GM18502 (cell line): ENCODE measurements around the gene RPS29.
"Not testable (repeated sequence)": the region's sequence is repeated elsewhere in the genome, so short reads cannot be mapped to it uniquely, and the experiment has no call there.

ENCODE experiments used
- ATAC-seq: cut with Tn5 transposase; IDR thresholded peaks from one replicate; pipeline ENCODE4 v1.9.1; 2021; ENCODE audit warnings: mild to moderate bottlenecking; ENCODE audit not compliant: unreplicated experiment, poor library complexity

RPS29 gene

GRCh38 chr14:49585803-49586672 is at the start of gene RPS29:
TSS of gene RPS29 (minus strand) at chr14:49586380. CDS start at chr14:49586346, 34 bp downstream.
- ATAC-seq: peak; percentile 84

DNA sequence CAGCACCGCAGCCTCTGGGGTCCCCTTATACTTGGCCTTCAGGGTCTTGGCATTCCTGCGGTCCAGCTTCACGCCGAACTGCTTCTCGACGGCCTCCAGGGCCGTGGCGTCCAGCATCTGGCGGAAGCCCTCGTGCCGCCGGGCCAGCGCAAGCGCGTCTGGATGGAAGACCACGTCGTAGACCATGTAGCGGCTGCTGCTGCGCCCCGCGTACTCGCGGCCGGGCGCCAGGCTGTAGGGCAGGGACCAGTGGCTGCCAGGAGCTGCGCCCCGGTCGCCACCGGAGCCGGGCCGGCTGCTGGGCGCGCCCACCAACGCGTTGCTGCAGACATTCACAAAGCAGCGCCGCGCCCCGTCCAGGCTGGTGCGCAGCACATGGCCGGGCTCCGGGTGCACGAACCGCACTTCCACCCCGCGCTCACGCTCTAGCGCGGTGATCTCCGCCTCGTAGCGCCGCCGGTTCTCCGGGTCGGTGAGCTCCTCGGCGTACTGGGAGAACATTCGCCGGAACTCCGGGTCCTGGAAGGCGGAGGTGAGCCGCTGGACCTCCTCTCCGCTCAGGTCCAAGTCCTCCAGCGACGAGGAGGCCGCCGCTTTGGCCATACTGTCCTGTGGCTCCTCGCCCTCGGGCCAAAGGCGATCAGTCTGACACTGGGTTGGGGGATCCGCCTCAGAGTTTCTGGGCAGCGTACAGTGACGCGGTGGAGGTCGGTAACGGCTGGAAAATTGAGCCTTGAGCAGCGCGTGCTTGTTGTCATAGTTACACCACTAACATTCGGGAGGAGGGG is 48.6 kb upstream of the RPS29 start, which contains the start of gene DNAAF2:
Gene DNAAF2 (minus strand): TSS at position 698 of the 788 bp plus-strand sequence. CDS start 95 bp downstream, at position 603.
- peak; percentile 33 for ATAC-seq

DNA sequence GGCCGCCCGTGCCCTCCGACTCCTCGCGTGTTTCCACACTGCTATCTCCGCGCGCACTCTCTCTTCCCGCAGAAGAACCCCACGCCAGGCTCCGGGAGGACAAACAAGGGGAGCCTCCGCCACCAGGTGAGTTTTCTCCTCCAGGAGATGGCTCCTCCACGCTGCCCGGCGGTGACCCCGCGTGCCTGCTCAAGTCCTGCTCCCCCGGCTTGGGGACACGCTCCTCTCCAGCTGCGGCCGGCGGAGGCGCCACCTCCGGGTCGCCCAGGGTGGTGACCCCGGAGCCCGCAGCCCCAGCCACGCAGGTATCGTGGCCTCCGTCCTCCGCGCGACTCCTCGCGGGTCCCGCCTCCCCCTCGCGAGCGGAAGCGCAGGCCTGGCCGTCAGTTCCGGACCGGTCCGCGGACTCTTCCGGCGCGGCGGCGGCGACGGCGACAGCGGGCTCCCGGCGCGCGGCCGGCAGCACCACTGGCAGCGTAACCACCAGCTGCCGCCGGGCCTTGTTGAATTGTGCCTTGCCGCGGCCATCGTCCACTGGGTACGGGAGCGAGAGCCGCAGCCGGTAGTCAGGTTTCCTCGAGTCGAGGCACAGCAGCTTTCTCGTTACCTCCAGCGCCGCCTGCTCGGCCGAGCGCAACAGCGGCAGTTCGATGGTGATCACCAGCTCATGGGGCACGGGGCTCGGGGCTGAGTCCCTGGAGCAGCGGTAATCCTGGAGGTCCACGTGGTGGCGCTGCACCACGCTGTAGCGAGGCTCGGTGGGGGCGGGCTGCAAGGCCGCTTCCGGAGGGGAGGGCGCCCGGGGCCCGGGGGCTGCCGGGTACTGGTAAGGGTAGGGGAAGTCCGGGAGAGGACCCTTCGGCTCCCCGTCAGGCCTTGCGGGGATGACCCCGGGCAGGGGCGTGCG is 47.7 kb upstream of the RPS29 start:
- peak; percentile 78 for ATAC-seq

DNA sequence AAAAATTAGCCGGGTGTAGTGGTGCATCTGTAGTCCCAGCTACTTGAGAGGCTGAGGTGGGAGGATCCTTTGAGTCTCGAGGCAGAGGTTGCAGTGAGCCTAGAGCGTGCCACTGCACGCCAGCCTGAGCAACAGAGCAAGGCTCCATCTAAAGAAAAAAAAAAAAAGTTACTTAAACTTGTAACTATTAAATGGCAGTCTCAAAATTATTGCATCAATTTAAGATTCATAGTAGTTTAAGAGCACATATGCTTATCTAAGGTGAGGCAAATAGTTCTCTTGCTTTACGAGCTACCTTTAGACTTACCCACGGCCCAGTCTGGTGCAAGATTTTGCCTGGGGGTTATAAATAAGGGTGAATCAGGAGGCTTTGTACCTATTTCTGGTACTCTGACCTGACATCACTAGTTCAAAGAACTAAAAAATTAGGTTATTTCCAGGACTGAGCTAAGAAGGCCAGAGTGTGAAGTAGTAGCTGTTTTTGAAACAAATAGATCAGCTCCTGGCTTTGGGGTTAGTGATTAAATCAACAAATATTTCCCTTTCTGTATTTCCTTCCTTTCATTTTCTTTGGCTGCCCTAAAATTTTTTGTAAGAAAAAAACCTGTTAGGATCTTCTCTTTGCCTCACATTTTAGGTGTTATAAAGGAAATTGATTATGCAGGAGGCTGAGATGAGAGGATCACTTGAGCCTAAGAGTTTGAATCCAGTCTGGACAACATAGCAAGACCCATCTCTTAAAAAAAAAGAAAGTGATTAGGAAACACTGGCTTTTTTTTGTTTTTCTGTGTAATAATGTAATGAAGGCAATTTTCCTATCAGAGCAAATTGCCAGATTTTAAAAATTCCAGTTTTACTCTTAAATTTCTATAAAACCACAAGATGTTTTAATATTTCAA is 38.0 kb upstream of the RPS29 start:
- no peak for ATAC-seq

GRCh38 chr14:49623387-49623786 is 37.2 kb upstream of the RPS29 start:
- ATAC-seq: no peak

DNA sequence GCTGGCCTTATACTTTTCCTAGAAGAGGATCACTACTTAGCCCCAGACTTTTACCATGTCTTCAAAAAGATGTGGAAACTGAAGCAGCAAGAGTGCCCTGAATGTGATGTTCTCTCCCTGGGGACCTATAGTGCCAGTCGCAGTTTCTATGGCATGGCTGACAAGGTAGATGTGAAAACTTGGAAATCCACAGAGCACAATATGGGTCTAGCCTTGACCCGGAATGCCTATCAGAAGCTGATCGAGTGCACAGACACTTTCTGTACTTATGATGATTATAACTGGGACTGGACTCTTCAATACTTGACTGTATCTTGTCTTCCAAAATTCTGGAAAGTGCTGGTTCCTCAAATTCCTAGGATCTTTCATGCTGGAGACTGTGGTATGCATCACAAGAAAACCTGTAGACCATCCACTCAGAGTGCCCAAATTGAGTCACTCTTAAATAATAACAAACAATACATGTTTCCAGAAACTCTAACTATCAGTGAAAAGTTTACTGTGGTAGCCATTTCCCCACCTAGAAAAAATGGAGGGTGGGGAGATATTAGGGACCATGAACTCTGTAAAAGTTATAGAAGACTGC is 35.9 kb upstream of the RPS29 start:
- no peak for ATAC-seq

DNA sequence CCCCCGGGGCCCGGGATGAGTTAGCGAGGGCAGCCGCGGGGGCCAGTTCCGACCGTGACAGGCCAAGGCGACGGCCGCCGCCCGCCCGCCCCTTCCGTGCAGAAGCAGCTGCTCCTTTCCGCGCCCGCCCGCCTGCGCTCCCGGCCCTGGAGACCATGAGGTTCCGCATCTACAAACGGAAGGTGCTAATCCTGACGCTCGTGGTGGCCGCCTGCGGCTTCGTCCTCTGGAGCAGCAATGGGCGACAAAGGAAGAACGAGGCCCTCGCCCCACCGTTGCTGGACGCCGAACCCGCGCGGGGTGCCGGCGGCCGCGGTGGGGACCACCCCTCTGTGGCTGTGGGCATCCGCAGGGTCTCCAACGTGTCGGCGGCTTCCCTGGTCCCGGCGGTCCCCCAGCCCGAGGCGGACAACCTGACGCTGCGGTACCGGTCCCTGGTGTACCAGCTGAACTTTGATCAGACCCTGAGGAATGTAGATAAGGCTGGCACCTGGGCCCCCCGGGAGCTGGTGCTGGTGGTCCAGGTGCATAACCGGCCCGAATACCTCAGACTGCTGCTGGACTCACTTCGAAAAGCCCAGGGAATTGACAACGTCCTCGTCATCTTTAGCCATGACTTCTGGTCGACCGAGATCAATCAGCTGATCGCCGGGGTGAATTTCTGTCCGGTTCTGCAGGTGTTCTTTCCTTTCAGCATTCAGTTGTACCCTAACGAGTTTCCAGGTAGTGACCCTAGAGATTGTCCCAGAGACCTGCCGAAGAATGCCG is 35.1 kb upstream of the RPS29 start:
- peak; percentile 25 for ATAC-seq

GRCh38 chr14:49620182-49621113 is 34.3 kb upstream of the RPS29 start, which contains the start of the genes MGAT2 and RPL36AL:
TSS of gene MGAT2 (plus strand) at chr14:49620799. CDS start at chr14:49621269, 470 bp downstream.
TSS of gene RPL36AL (minus strand) at chr14:49620626. CDS start at chr14:49619104, 1,522 bp downstream.
- ATAC-seq: peak; percentile 93

DNA sequence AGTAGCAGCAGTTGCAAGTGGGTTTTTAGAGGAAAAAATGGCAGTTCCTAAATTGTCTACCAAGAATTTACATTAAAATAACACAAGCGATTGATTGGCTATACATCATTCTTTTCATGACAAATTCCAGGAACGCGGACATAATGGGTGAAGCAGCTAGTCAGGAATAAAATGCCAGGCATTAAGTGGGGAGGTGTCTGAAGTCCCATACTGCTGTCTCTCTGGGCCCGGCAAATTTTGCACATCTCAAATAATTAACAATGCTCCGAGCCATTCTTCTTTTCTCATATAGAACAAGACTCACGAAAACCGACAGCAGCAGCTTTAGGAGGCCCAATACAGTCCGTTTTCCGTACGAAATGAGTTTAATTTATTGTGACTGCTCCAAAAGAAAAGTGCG is 33.5 kb upstream of the RPS29 start:
- no peak for ATAC-seq

- ATAC-seq: not testable (repeated sequence)
Observed at GRCh38 chr14:49619273-49619672, 33.1 kb upstream of the RPS29 start.

DNA sequence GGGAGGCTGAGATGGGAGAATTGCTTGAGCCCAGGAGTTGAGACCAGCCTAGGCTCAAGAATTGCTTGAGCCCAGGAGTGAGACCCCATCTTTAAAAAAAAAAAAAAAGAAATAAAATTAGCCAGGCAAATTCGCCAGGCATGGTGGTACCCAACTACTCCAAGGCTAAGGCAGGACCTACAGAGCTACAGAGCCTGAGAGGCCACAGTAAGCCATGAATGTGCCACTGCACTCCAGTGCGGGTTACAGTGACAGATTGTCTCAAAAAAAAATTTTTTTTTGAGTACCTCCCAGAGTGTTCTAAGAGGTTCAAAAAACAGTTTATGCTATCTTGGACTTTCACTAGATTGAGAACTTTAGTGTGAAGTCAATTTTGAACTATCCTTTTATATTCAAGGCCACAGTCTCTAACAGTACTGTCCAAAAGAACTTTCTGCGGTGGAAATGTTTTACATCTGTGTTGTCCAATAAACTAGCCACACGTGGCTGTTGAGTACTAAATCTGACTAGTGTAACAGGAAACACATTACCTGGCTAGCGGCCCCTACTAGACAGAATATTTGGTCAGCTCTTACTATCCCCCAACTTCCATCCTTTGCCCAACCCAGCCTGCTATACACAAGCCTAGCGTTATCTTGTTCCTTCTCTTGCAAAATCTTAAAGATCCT is 31.8 kb upstream of the RPS29 start:
- ATAC-seq: no peak

DNA sequence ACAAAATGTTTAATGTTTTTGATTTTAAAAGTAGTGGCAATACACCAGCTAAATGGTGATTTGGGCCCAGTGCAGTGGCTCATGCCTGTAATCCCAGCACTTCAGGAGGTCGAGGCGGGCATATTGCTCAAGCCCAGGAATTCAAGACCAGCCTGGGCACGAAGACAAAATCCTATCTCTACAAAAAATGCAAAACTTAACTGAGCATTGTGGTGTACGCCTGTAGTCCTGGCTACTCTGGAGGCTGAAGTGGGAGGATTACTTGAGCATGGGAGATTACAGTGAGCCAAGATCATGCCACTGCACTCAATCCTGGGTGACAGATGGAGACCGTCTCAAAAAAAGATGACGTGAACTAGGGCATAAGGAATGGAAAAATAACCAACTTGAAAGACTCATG is 29.6 kb upstream of the RPS29 start:
- no peak for ATAC-seq

GRCh38 chr14:49614196-49614595 is 28.0 kb upstream of the RPS29 start:
- no peak for ATAC-seq

DNA sequence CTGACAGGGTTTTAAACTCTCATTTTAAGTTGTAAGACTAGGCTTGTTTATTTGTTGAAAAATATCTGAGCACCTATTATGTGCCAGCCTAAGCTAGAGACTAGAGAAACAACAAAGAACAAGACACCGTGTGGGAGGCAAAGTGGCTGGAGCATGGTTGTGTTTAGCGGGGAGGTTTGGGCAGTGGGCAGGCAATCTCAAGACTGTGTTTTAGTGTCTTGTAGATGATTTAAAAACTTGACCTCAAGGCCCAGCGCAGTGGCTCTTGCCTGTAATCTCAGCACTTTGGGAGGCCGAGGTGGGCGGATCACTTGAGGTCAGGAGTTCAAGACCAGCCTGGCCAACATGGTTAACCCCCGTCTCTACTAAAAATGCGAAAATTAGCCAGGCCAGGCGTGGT is 26.5 kb upstream of the RPS29 start:
- no peak for ATAC-seq

DNA sequence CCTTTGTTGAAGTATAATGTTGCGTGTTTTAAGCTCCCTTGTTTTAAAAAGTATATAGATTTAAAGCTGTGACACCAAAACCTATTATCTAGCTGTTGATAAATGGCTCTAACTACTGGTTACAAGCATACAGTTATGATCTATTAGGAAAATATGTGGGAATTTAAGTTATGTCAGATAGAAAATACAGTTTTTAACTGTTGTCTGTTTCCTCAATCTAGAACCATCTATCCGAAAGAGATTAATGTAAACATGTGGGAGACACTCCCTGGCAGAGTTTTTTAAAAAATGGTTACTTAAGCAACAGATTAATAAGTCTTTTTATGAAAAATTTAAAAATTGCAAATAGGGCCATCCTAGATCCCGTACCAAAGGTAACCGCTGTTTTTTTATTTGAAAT is 26.1 kb upstream of the RPS29 start:
- no peak for ATAC-seq

GRCh38 chr14:49607583-49607982 is 21.4 kb upstream of the RPS29 start:
- no peak for ATAC-seq
